Measurements from ENCODE around the gene COL20A1.
"Not testable (repeated sequence)": the region's sequence is repeated elsewhere in the genome, so short reads cannot be mapped to it uniquely, and the experiment has no call there.

The COL20A1 gene

GRCh38 chr20:63292904-63293303 is at the start of gene COL20A1:
Gene COL20A1 (plus strand): TSS chr20:63293186. CDS start chr20:63295108, 1,922 bp downstream.
- no peak for DNase-seq

- DNase-seq: no peak
Measured at GRCh38 chr20:63243604-63244247, 49.3 kb upstream of the COL20A1 start.

GRCh38 chr20:63244468-63244867 is 48.5 kb upstream of the COL20A1 start:
- DNase-seq: no peak

GRCh38 chr20:63246490-63247288 is 46.3 kb upstream of the COL20A1 start:
- no peak for DNase-seq

GRCh38 chr20:63247671-63248228 is 45.2 kb upstream of the COL20A1 start:
- no peak for DNase-seq

GRCh38 chr20:63248835-63249591 is 44.0 kb upstream of the COL20A1 start:
- no peak for DNase-seq

- DNase-seq: no peak
Measured at GRCh38 chr20:63249891-63250290, 43.1 kb upstream of the COL20A1 start.

- not testable (repeated sequence) for DNase-seq
Measured at GRCh38 chr20:63251350-63251749, 41.6 kb upstream of the COL20A1 start.

- no peak for DNase-seq
Measured at GRCh38 chr20:63252284-63252711, 40.7 kb upstream of the COL20A1 start.

GRCh38 chr20:63253065-63253437 is 39.9 kb upstream of the COL20A1 start:
- no peak for DNase-seq

GRCh38 chr20:63253438-63254231 is 39.4 kb upstream of the COL20A1 start:
- no peak for DNase-seq

- DNase-seq: no peak
Measured at GRCh38 chr20:63254232-63254605, 38.8 kb upstream of the COL20A1 start, which contains the start of gene NKAIN4. Gene NKAIN4 (minus strand): TSS chr20:63254463. CDS start chr20:63254450, 13 bp downstream.

GRCh38 chr20:63254606-63255384 is 38.2 kb upstream of the COL20A1 start:
- no peak for DNase-seq

- DNase-seq: no peak
Measured at GRCh38 chr20:63255931-63256704, 36.9 kb upstream of the COL20A1 start.

- no peak for DNase-seq
Measured at GRCh38 chr20:63256954-63257353, 36.0 kb upstream of the COL20A1 start.

GRCh38 chr20:63257629-63258028 is 35.4 kb upstream of the COL20A1 start:
- DNase-seq: no peak

- no peak for DNase-seq
Measured at GRCh38 chr20:63258781-63259180, 34.2 kb upstream of the COL20A1 start.

GRCh38 chr20:63259734-63260460 is 33.1 kb upstream of the COL20A1 start:
- DNase-seq: no peak

- no peak for DNase-seq
Measured at GRCh38 chr20:63260521-63260920, 32.5 kb upstream of the COL20A1 start.
